Measurements from ENCODE around the gene GRIA1. TPM values are rescaled to one million over a fixed set of nuclear protein-coding genes. Genes with fewer than 3 reads are reported as not detected.

Gene GRIA1
- total RNA-seq, 2 donors from 2014 or later: not detected

- Mint-ChIP-seq H3K27ac (no peak overlapping the region), H3K9me3 (peaks cover 0 to 6% of the 10 kb centered on the region in 2 donors), H3K36me3 (no peaks in the 10 kb centered on the region)
- ATAC-seq: no peak
- no peak for DNase-seq (ENCODE audit: low spot score in 2 of 2)
These were observed 292.3 kb downstream of the GRIA1 start for GRCh38 chr5:153782589-153783361.

- Mint-ChIP-seq H3K27ac (no peak overlapping the region), H3K36me3 (no peaks in the 10 kb centered on the region), H3K9me3 (peaks cover 4 to 10% of the 10 kb centered on the region in 2 donors)
- ATAC-seq: no peak
- DNase-seq (ENCODE audit: low spot score in 2 of 2): no peak
These were observed 292.8 kb downstream of the GRIA1 start for GRCh38 chr5:153783362-153783658.

DNA sequence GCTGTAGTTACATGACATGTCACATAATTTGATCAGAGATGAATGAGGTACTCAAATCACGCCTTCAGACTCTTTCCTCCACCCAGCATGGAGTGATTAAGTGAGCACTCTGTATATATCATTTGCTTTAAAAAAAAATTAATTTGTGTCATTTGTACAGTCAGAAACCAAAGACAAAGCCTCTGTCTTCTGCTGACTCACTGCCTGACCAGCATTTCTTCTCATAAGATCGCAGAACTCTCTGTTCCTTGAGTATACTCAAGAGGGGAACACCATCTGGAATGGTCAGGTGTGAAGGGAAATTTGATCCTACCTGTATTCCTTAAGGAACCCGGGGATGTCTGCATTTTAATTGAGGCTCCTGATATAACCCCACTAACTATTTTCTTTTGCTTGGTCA is 293.8 kb downstream of the GRIA1 start:
- H3K36me3 Mint-ChIP-seq: no peaks in the 10 kb centered on the region
- DNase-seq (ENCODE audit: low spot score in 2 of 2) (no peak), ATAC-seq (no peak)
- peaks cover 7 to 13% of the 10 kb centered on the region in 2 donors for H3K9me3 Mint-ChIP-seq
- H3K27ac Mint-ChIP-seq: no peak overlapping the region

- ATAC-seq: no peak
- H3K36me3 Mint-ChIP-seq: no peaks in the 10 kb centered on the region
- H3K27ac Mint-ChIP-seq: no peak overlapping the region
- H3K9me3 Mint-ChIP-seq: peaks cover 7 to 10% of the 10 kb centered on the region in 2 donors
- DNase-seq (ENCODE audit: low spot score in 2 of 2): no peak
These were observed 300.9 kb downstream of the GRIA1 start for GRCh38 chr5:153791339-153791738.

DNA sequence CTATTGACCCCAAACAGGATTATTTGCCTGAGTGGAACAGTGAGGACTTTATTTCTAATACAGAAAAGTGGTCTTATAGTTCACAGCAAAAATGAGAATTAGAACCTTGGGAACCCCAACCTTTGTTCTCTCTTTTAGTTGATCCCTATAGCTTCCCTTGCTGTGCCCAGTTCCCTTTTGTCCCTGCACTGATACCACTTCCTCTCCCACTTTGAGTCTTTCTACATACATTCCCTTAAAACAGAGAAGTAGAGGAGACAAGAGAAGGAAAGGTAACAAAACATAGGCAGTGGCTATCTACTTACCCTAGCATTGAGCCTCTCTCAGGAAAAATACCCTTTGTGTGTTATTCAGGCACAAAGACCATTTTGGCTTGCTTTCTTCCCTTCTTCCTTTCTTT is 301.8 kb downstream of the GRIA1 start:
- Mint-ChIP-seq H3K27ac (no peak overlapping the region), H3K9me3 (peaks cover 7% of the 10 kb centered on the region in 2 donors), H3K36me3 (no peaks in the 10 kb centered on the region)
- no peak for DNase-seq (ENCODE audit: low spot score in 2 of 2)
- no peak for ATAC-seq

DNA sequence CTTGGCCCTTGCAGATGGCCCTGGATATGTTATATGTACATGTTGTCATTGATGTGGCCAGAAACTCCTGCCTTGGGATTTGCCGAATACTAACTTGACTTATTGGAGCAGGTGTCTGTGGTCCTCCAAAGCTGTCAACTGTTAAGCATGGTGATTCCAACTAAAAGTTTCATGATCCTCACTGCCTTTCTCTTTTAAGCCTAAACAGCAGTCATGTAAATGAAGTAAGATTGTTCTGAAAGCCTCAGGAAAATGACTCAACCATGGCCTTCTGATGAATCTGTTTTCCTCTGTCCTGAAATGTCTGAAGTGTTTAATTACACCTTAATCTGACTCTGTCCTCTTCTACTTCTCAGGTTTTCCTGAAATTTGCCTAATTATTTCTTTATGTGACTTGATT is 303.2 kb downstream of the GRIA1 start:
- H3K9me3 Mint-ChIP-seq: no peaks in the 10 kb centered on the region
- H3K27ac Mint-ChIP-seq: no peak overlapping the region
- no peaks in the 10 kb centered on the region for H3K36me3 Mint-ChIP-seq
- DNase-seq (ENCODE audit: low spot score in 2 of 2): no peak
- ATAC-seq: no peak

- Mint-ChIP-seq H3K9me3 (no peaks in the 10 kb centered on the region), H3K36me3 (no peaks in the 10 kb centered on the region), H3K27ac (no peak overlapping the region)
- no peak for ATAC-seq
- no peak for DNase-seq (ENCODE audit: low spot score in 2 of 2)
These were observed 303.9 kb downstream of the GRIA1 start for GRCh38 chr5:153794327-153794726.

DNA sequence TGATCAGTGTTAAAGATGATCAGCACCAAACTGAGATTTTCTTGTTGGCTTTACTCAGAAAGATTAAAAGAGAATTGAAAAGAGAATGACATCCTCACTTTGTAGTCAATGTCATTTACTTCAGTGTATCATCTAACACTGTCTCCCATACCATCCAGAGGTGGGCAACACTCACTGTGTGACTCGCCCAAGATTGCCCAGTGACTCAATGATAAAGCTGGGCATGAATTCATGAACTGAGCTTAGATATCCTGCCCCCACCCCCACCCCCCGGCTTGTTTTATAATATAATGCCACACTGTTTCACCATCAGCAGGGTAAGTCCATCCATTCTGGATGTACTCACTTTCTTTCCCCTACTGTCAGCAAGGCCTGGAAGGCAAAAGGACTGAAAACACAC is 306.1 kb downstream of the GRIA1 start:
- Mint-ChIP-seq H3K27ac (no peak overlapping the region), H3K36me3 (no peaks in the 10 kb centered on the region), H3K9me3 (no peaks in the 10 kb centered on the region)
- ATAC-seq (no peak), DNase-seq (ENCODE audit: low spot score in 2 of 2) (no peak)

DNA sequence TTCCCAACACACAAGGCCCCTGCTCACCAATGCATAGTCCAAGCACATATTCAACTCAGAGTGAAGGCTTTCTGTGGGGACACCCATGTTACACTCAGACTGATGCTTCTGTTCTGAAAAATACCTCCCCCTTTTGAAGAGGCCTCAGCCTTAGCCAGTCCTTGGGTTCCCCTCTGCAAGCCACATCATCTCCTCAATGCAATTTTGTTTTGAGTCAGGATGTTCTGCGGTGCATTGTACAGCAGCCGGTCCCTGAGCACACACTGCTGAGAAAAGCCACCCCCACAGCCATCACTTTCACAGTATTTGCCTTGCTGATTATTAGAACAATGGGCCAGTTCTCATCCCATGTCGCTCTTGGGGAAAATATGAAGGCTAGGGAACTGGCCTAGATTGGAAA is 307.0 kb downstream of the GRIA1 start:
- ATAC-seq (no peak), DNase-seq (ENCODE audit: low spot score in 2 of 2) (no peak)
- H3K9me3 Mint-ChIP-seq: no peaks in the 10 kb centered on the region
- H3K36me3 Mint-ChIP-seq: no peaks in the 10 kb centered on the region
- H3K27ac Mint-ChIP-seq: no peak overlapping the region

DNA sequence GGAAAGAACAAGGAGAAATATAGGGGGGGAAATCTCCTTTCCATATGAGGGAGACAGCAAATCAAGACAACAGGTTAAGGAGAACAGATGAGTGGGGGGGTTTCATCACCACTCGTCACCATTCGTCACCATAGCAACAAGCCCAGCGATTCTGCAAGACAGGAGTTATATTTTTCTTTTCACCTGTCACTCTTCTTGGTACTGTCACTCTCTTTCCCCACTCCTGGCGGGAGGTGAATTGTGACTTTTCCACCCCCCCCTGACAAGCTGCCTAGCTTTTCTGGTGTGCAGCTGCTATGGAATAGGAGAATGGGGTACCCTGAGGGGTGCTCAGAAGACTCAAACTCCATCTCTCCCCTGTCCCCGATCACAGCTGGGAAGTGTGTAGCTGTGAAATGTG is 308.4 kb downstream of the GRIA1 start:
- no peak for DNase-seq (ENCODE audit: low spot score in 2 of 2)
- ATAC-seq: no peak
- no peaks in the 10 kb centered on the region for H3K36me3 Mint-ChIP-seq
- H3K27ac Mint-ChIP-seq: no peak overlapping the region
- no peaks in the 10 kb centered on the region for H3K9me3 Mint-ChIP-seq

- DNase-seq (ENCODE audit: low spot score in 2 of 2) (no peak), ATAC-seq (no peak)
- Mint-ChIP-seq H3K9me3 (peaks cover 0 to 4% of the 10 kb centered on the region in 2 donors), H3K27ac (no peak overlapping the region), H3K36me3 (no peaks in the 10 kb centered on the region)
These were observed 309.0 kb downstream of the GRIA1 start for GRCh38 chr5:153799466-153799865.

DNA sequence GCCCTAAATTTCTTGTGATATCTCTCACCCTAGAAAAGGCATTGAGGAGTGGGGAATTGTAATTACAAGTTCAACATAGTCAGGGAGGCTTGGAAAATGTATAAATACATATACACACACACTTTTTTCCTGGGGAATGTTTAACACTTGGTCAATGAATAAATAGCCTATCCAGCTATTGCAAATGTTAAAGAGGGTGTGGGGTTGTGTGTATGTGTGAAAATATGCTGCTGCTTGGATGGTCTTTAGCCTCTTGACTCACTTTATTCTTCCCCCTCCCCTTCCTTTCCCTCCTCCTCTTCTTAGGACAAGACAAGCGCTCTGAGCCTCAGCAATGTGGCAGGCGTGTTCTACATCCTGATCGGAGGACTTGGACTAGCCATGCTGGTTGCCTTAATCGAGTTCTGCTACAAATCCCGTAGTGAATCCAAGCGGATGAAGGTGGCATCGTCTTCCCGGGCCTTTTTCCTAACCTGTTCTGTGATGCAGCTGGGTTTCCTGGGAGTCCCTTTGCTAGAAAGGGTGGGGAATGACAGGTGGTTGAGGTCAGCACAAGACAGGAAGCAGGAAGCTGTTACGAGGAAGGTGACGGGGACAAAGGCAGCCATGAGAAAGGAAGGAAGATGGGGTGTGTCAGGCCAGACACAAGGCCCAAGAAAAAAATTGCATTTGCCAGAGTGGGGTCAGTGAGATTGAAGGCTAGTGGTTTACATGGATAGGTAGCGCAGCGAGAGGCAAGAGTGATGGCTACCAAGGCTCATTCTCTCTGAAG is 311.8 kb downstream of the GRIA1 start:
- ATAC-seq: no peak
- Mint-ChIP-seq H3K27ac (no peak overlapping the region), H3K9me3 (peaks cover 0 to 4% of the 10 kb centered on the region in 2 donors), H3K36me3 (no peaks in the 10 kb centered on the region)
- no peak for DNase-seq (ENCODE audit: low spot score in 2 of 2)

GRCh38 chr5:153807801-153808200 is 317.3 kb downstream of the GRIA1 start:
- Mint-ChIP-seq H3K27ac (no peak overlapping the region), H3K36me3 (no peaks in the 10 kb centered on the region), H3K9me3 (peaks cover 0 to 9% of the 10 kb centered on the region in 2 donors)
- no peak for ATAC-seq
- no peak for DNase-seq (ENCODE audit: low spot score in 2 of 2)

- no peak for ATAC-seq
- H3K36me3 Mint-ChIP-seq: no peaks in the 10 kb centered on the region
- no peak overlapping the region for H3K27ac Mint-ChIP-seq
- DNase-seq (ENCODE audit: low spot score in 2 of 2): no peak
- peaks cover 0 to 6% of the 10 kb centered on the region in 2 donors for H3K9me3 Mint-ChIP-seq
These were observed 318.7 kb downstream of the GRIA1 start for GRCh38 chr5:153809166-153809565.

DNA sequence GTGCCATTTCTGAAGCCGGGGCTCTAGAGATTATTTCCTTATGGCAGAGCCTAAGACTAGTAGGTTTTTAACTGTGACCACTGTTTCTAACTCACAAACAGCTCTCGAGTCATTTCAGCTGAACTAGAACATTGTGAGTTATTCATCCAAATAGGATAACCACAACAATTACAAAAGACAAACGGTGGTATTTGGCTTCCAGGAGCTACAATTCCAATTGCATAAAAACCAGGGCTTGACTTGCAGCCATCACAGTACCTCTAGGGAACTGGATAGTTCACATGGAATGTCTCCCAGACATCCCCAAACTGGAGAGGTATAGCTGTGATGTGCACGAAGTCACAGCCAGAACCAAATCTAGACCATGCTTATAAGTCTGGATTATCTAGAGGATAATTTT is 323.4 kb downstream of the GRIA1 start:
- DNase-seq (ENCODE audit: low spot score in 2 of 2): no peak
- no peaks in the 10 kb centered on the region for H3K36me3 Mint-ChIP-seq
- no peak for ATAC-seq
- H3K27ac Mint-ChIP-seq: no peak overlapping the region
- H3K9me3 Mint-ChIP-seq: peaks cover 0 to 9% of the 10 kb centered on the region in 2 donors

GRCh38 chr5:153816870-153817269 is 326.4 kb downstream of the GRIA1 start:
- no peak for ATAC-seq
- DNase-seq (ENCODE audit: low spot score in 2 of 2): no peak
- Mint-ChIP-seq H3K9me3 (peaks cover 0 to 4% of the 10 kb centered on the region in 2 donors), H3K36me3 (no peaks in the 10 kb centered on the region), H3K27ac (no peak overlapping the region)

GRCh38 chr5:153818626-153819025 is 328.2 kb downstream of the GRIA1 start:
- no peak for ATAC-seq
- H3K9me3 Mint-ChIP-seq: peaks cover 0 to 4% of the 10 kb centered on the region in 2 donors
- no peaks in the 10 kb centered on the region for H3K36me3 Mint-ChIP-seq
- no peak overlapping the region for H3K27ac Mint-ChIP-seq
- no peak for DNase-seq (ENCODE audit: low spot score in 2 of 2)

- peaks cover 0 to 4% of the 10 kb centered on the region in 2 donors for H3K9me3 Mint-ChIP-seq
These were observed 332.6 kb downstream of the GRIA1 start for GRCh38 chr5:153823036-153823435.

More at GRCh38 chr5:153823036-153823435, 332.6 kb downstream of the GRIA1 start:
- DNase-seq (ENCODE audit: low spot score in 2 of 2) (no peak), ATAC-seq (no peak)
- no peaks in the 10 kb centered on the region for H3K36me3 Mint-ChIP-seq
- no peak overlapping the region for H3K27ac Mint-ChIP-seq
